IPS DF 4.7 (cell line): ENCODE data around the gene IDUA.
"Not testable (repeated sequence)": the region's sequence is repeated elsewhere in the genome, so short reads cannot be mapped to it uniquely, and the experiment has no call there.

Experiments used
- DNase-seq: peaks from one replicate; pipeline ENCODE4 v3.0.0-alpha.2; 2013; ENCODE audit warnings: low spot score; ENCODE audit errors: extremely low read depth

Gene IDUA

GRCh38 chr4:1045193-1045594, 58.4 kb downstream of the IDUA start:
- no peak for DNase-seq

- no peak for DNase-seq
These were observed 58.9 kb downstream of the IDUA start for GRCh38 chr4:1045595-1046201.

- DNase-seq = not testable (repeated sequence)
These were observed 59.8 kb downstream of the IDUA start for GRCh38 chr4:1046581-1047011.

GRCh38 chr4:1047106-1047975, 60.5 kb downstream of the IDUA start:
- no peak for DNase-seq

GRCh38 chr4:1047976-1048772, 61.3 kb downstream of the IDUA start:
- DNase-seq = no peak

- DNase-seq = no peak
These were observed 62.1 kb downstream of the IDUA start for GRCh38 chr4:1048773-1049590.

GRCh38 chr4:1049591-1049905, 62.7 kb downstream of the IDUA start:
- DNase-seq = no peak

GRCh38 chr4:1050486-1051213, 63.8 kb downstream of the IDUA start:
- no peak for DNase-seq

- DNase-seq = no peak
These were observed 64.6 kb downstream of the IDUA start for GRCh38 chr4:1051472-1051871.

- DNase-seq = no peak
These were observed 65.4 kb downstream of the IDUA start for GRCh38 chr4:1052231-1052671.

- DNase-seq = no peak
These were observed 66.3 kb downstream of the IDUA start for GRCh38 chr4:1053080-1053661.

GRCh38 chr4:1053891-1054290, 67.0 kb downstream of the IDUA start:
- DNase-seq = not testable (repeated sequence)
